ENCODE measurements around the gene SLC43A2. TPM values are rescaled to one million over a fixed set of nuclear protein-coding genes. Genes with fewer than 3 reads are reported as not detected.

Gene SLC43A2
- total RNA-seq, 1 experiment from 2014 or later, result 12.6 TPM

- no TSS peak for BruUV-seq (replicated peaks)
- intact Hi-C loops (cut with micrococcal nuclease), result no loop called here
- Histone ChIP-seq H3K9ac (ENCODE audit: low read length) (no peak overlapping the region), H2AFZ (ENCODE audit: low read depth, low read length, poor library complexity, severe bottlenecking) (no peak overlapping the region), H3K36me3 (ENCODE audit: control insufficient read depth in 1 of 2, insufficient read depth in 2 of 2, low read length in 2 of 2) (no peaks in the 10 kb centered on the region), H4K20me1 (ENCODE audit: insufficient read depth) (no peaks in the 10 kb centered on the region), H3K27ac (ENCODE audit: low read depth, low read length) (no peak overlapping the region), H3K9me3 (ENCODE audit: control insufficient read depth in 1 of 2, insufficient read depth in 1 of 2, low read depth in 1 of 2, low read length in 2 of 2) (no peaks in the 10 kb centered on the region), H3K4me1 (ENCODE audit: control insufficient read depth in 1 of 2, insufficient read depth in 2 of 2, low read length in 2 of 2) (peaks cover 12 to 15% of the 10 kb centered on the region in 2 experiments), H3K79me2 (ENCODE audit: insufficient read depth, low read length) (no peaks in the 10 kb centered on the region), H3K4me2 (ENCODE audit: low read length) (no peak overlapping the region), H3K27me3 (ENCODE audit: insufficient read depth, low read length) (no peaks in the 10 kb centered on the region), H3K9me2 (ENCODE audit: insufficient read depth) (no peaks in the 10 kb centered on the region), H3K4me3 (replicated peaks in 1 of 2; ENCODE audit: low read depth in 1 of 2, low read length in 2 of 2) (no peak overlapping the region)
- ChIA-PET CTCF (interaction anchor here (1.6 kb wide), 1 partner anchor 38 kb away, joined by 5 read pairs; no protein-coding TSS in a partner anchor), POLR2A (no interaction called here), RAD21 (ENCODE audit: low non-redundant PET in 1 of 2, low total read pairs in 2 of 2, uncharacterized antibody in 2 of 2, unreplicated experiment in 2 of 2) (no interaction called here)
- ATAC-seq, result no peak
- TF ChIP-seq, protein P1, sequence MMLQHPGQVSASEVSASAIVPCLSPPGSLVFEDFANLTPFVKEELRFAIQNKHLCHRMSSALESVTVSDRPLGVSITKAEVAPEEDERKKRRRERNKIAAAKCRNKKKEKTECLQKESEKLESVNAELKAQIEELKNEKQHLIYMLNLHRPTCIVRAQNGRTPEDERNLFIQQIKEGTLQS (IDR thresholded peaks at IDR 0.05), result no peak
- TF ChIP-seq CEBPB (IDR thresholded peaks at IDR 0.05; ENCODE audit: low read depth) (no peak), ZNF274 (IDR thresholded peaks at IDR 0.05; ENCODE audit: low read depth, low read length) (no peak), EGR1 (IDR thresholded peaks at IDR 0.05; ENCODE audit: low read depth) (no peak), SP1 (IDR thresholded peaks at IDR 0.05; ENCODE audit: low read depth) (no peak), EZH2phosphoT487 (IDR thresholded peaks at IDR 0.05; ENCODE audit: borderline replicate concordance) (no peak), RAD21 (IDR thresholded peaks at IDR 0.05; ENCODE audit: low read depth) (no peak), CBX3 (IDR thresholded peaks at IDR 0.05; ENCODE audit: low read depth) (no peak), YY1 (IDR thresholded peaks at IDR 0.05; ENCODE audit: extremely low read depth, insufficient replicate concordance, low read depth, low read length) (no peak), SRF (IDR thresholded peaks at IDR 0.05; ENCODE audit: low read depth) (no peak), CTCF (IDR thresholded peaks at IDR 0.05 in 2 of 3, conservative IDR thresholded peaks at IDR 0.05 in 1 of 3; ENCODE audit: borderline replicate concordance in 1 of 3, insufficient read depth in 1 of 3, low read depth in 2 of 3, low read length in 2 of 3) (no peak), FOSL1 (IDR thresholded peaks at IDR 0.05; ENCODE audit: low read depth) (no peak), ZFX (IDR thresholded peaks at IDR 0.05) (no peak)
- TF ChIP-seq, protein P2, sequence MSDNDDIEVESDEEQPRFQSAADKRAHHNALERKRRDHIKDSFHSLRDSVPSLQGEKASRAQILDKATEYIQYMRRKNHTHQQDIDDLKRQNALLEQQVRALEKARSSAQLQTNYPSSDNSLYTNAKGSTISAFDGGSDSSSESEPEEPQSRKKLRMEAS (IDR thresholded peaks at IDR 0.05), result no peak
- DNase-seq (ENCODE audit: low read depth, low spot score), result no peak
These were observed 16.2 kb downstream of the SLC43A2 start for GRCh38 chr17:1612400-1612799.
